SK-N-SH (cell line): ENCODE results near the gene SLC9A5. TPM values are rescaled to one million over a fixed set of nuclear protein-coding genes. Genes with fewer than 3 reads are reported as not detected.

ENCODE experiments used
- CTCF ChIA-PET: fragments of 300-600, 350-600 bp; formaldehyde crosslinking; extraction: SDS; loops from one replicate; lab custom pipeline; 2021; lab: Yijun Ruan, JAX
- POLR2A ChIA-PET: fragments of 350-600 bp; sonication (Branson Sonifier 250); formaldehyde crosslinking; extraction: SDS; loops from one replicate; lab custom pipeline; 2020; ENCODE audit warnings: antibody characterized with exemption, inconsistent platforms; lab: Yijun Ruan, JAX
- DNase-seq: peaks from one replicate; pipeline ENCODE4 v3.0.0; 2012
- H2AFZ ChIP-seq: fragments of 200-600 bp; sonication (generic); 2 replicates; pipeline ENCODE4 v1.8.1; 2016; ENCODE audit warnings: antibody characterized with exemption, mild to moderate bottlenecking, low read depth
- H3F3A ChIP-seq: fragments of 200-600 bp; sonication (generic); replicated peaks from 2 replicates; pipeline ENCODE3; 2016; ENCODE audit warnings: antibody characterized with exemption, mild to moderate bottlenecking; ENCODE audit not compliant: insufficient read depth
- H3K27ac ChIP-seq, 2 experiments: fragments of 200-500 bp in 1 of 2; fragments of 200-600 bp in 1 of 2; sonication (Bioruptor generic) in 1 of 2; sonication (generic), shearing (Covaris generic) in 1 of 2; 2 replicates each; pipeline versions ENCODE4 v1.5.1 to v1.6.1; 2014 to 2016; ENCODE audit warnings: low read depth in 2 of 2, inconsistent platforms in 1 of 2, low read length in 1 of 2, mild to moderate bottlenecking in 1 of 2, mixed read lengths in 1 of 2
- H3K27me3 ChIP-seq: fragments of 200-600 bp; sonication (generic), shearing (Covaris generic); 2 replicates; pipeline ENCODE4 v1.6.1; 2016; ENCODE audit warnings: mixed run types; ENCODE audit not compliant: insufficient read depth
- H3K36me3 ChIP-seq, 2 experiments: fragments of 200-500 bp in 1 of 2; fragments of 200-600 bp in 1 of 2; sonication (Bioruptor generic) in 1 of 2; sonication (generic) in 1 of 2; replicated peaks in 1 of 2; 2 replicates each; pipeline versions ENCODE3 to v1.5.1; 2014 to 2016; ENCODE audit warnings: low read length in 1 of 2, mild to moderate bottlenecking in 1 of 2; ENCODE audit not compliant: insufficient read depth in 2 of 2, control insufficient read depth in 1 of 2
- H3K4me1 ChIP-seq, 2 experiments: fragments of 200-500 bp in 1 of 2; fragments of 200-600 bp in 1 of 2; sonication (Bioruptor generic) in 1 of 2; sonication (generic), shearing (Covaris generic) in 1 of 2; 2 replicates each; pipeline versions ENCODE4 v1.5.1 to v1.6.1; 2014 to 2016; ENCODE audit warnings: low read depth in 1 of 2, low read length in 1 of 2, mixed run types in 1 of 2; ENCODE audit not compliant: insufficient read depth in 2 of 2, control insufficient read depth in 1 of 2
- H3K4me2 ChIP-seq: fragments of 200-600 bp; sonication (generic), shearing (Covaris generic); 2 replicates; pipeline ENCODE4 v1.6.1; 2017; ENCODE audit warnings: mixed run types
- H3K4me3 ChIP-seq, 2 experiments: fragments of 200-500 bp in 1 of 2; fragments of 200-600 bp in 1 of 2; sonication (Bioruptor generic) in 1 of 2; sonication (generic), shearing (Covaris generic) in 1 of 2; 2 replicates each; pipeline versions ENCODE4 v1.5.1 to v1.8.1; 2014 to 2016; ENCODE audit warnings: low read depth in 2 of 2, inconsistent platforms in 1 of 2, low read length in 1 of 2, mild to moderate bottlenecking in 1 of 2, mixed read lengths in 1 of 2, moderate library complexity in 1 of 2
- H3K79me2 ChIP-seq: fragments of 200-600 bp; sonication (generic); 2 replicates; pipeline ENCODE4 v1.8.1; 2017; ENCODE audit warnings: mild to moderate bottlenecking; ENCODE audit not compliant: insufficient read depth
- H3K9ac ChIP-seq: fragments of 200-600 bp; sonication (generic); 2 replicates; pipeline ENCODE4 v1.6.1; 2017; ENCODE audit warnings: mixed run types
- H3K9me2 ChIP-seq: fragments of 200-600 bp; sonication (generic); 2 replicates; pipeline ENCODE4 v1.6.1; 2017; ENCODE audit warnings: mixed run types
- H3K9me3 ChIP-seq: fragments of 200-600 bp; sonication (generic); 2 replicates; pipeline ENCODE4 v1.6.1; 2017; ENCODE audit warnings: mixed run types, mild to moderate bottlenecking, moderate library complexity
- H4K20me1 ChIP-seq: fragments of 200-600 bp; sonication (generic); 2 replicates; pipeline ENCODE4 v1.6.1; 2017; ENCODE audit warnings: mild to moderate bottlenecking, mixed run types; ENCODE audit not compliant: insufficient read depth
- CTCF ChIP-seq: fragments of 200-600 bp; sonication (generic); IDR thresholded peaks from 2 replicates; pipeline ENCODE4 v1.6.1; 2017; ENCODE audit warnings: antibody characterized with exemption, mild to moderate bottlenecking, moderate library complexity
- ELF1 ChIP-seq: IDR thresholded peaks from 2 replicates; pipeline ENCODE4 v1.4.0; 2012
- FOSL2 ChIP-seq: IDR thresholded peaks from 2 replicates; pipeline ENCODE4 v1.4.0; 2012; ENCODE audit warnings: low read depth, mild to moderate bottlenecking, moderate library complexity, borderline replicate concordance
- FOXJ3 ChIP-seq: sonication (generic); formaldehyde crosslinking; IDR thresholded peaks from 2 replicates; pipeline ENCODE4 v1.5.1; 2020; ENCODE audit warnings: mild to moderate bottlenecking, missing genetic modification reagents
- FOXM1 ChIP-seq: IDR thresholded peaks from 2 replicates; pipeline ENCODE4 v1.4.0; 2012; ENCODE audit warnings: low read depth, mild to moderate bottlenecking
- GABPA ChIP-seq: IDR thresholded peaks from 2 replicates; pipeline ENCODE4 v1.4.0; 2012; ENCODE audit warnings: low read depth, mild to moderate bottlenecking
- GATA2 ChIP-seq: sonication (generic); formaldehyde crosslinking; IDR thresholded peaks from 2 replicates; pipeline ENCODE4 v1.5.0; 2020; ENCODE audit warnings: mild to moderate bottlenecking, missing genetic modification reagents
- NRF1 ChIP-seq: IDR thresholded peaks from 2 replicates; pipeline ENCODE4 v1.6.1; 2012; ENCODE audit warnings: low read depth, mild to moderate bottlenecking, low read length
- PBX3 ChIP-seq: IDR thresholded peaks from 2 replicates; pipeline ENCODE4; 2012
- POLR2AphosphoS5 ChIP-seq: IDR thresholded peaks from 2 replicates; pipeline ENCODE4 v1.6.1; 2012; ENCODE audit warnings: low read depth, low read length
- RCOR1 ChIP-seq: fragments of 150-350 bp; IDR thresholded peaks from 2 replicates; pipeline ENCODE4 v1.6.1; 2017; ENCODE audit warnings: antibody characterized with exemption, low read length
- REST ChIP-seq: IDR thresholded peaks from 2 replicates; pipeline ENCODE4 v1.6.1; 2012; ENCODE audit warnings: mild to moderate bottlenecking, low read depth, low read length, moderate library complexity
- SMC3 ChIP-seq: IDR thresholded peaks from 2 replicates; pipeline ENCODE4 v1.6.1; 2012; ENCODE audit warnings: low read depth, low read length, improper control_type of control experiment
- YY1 ChIP-seq: IDR thresholded peaks from 2 replicates; pipeline ENCODE4 v1.4.0; 2012; ENCODE audit warnings: low read depth, mild to moderate bottlenecking
- WGBS: methylation state at CpG from one replicate; pipeline ENCODE4 v1.1.6; 2017; ENCODE audit warnings: low lambda C conversion rate; 5-methylcytosine and 5-hydroxymethylcytosine counted together
- polyA plus RNA-seq, 3 experiments: library from polyadenylated mRNA; depleted of rRNA; stranded (reverse); fragments of >200 nt; gene quantifications; 2 replicates each; pipeline ENCODE4 v1.2.3, GENCODE V29; 2012
- TF ChIP-seq, protein P1 (sequence below): fragments of 150-350 bp; IDR thresholded peaks from 2 replicates; pipeline ENCODE4 v1.6.1; 2017; ENCODE audit warnings: antibody characterized with exemption, low read length, low read depth, borderline replicate concordance
- TF ChIP-seq, protein P2 (sequence below): IDR thresholded peaks from 2 replicates; pipeline ENCODE4 v1.4.0; 2012; ENCODE audit warnings: low read depth, borderline replicate concordance
- TF ChIP-seq, protein P3 (sequence below): fragments of 150-350 bp; IDR thresholded peaks from 2 replicates; pipeline ENCODE4 v1.6.1; 2016; ENCODE audit warnings: mild to moderate bottlenecking, low read depth, low read length

Gene SLC9A5
- polyA plus RNA-seq, 1 of the 3 experiments (the other 2 are of a cell fraction) = 4.1 TPM

GRCh38 chr16:67206129-67206837 is 42.5 kb upstream of the SLC9A5 start:
- Histone ChIP-seq H3K9ac (no peak overlapping the region), H3K4me3 (no peak overlapping the region), H3K27me3 (no peaks in the 10 kb centered on the region), H3K4me1 (peaks cover 8 to 11% of the 10 kb centered on the region in 2 experiments; a peak in 2 of 4 replicates), H4K20me1 (no peaks in the 10 kb centered on the region), H3K4me2 (no peak overlapping the region), H3K27ac (no peak overlapping the region; a peak in 1 of 4 replicates), H3K79me2 (no peaks in the 10 kb centered on the region), H3K9me2 (no peaks in the 10 kb centered on the region), H3K9me3 (no peaks in the 10 kb centered on the region), H2AFZ (no peak overlapping the region), H3K36me3 (peaks cover 0 to 29% of the 10 kb centered on the region in 2 experiments), H3F3A (peaks cover 4% of the 10 kb centered on the region)
- 92% methylated on average over 8 of the region's 8 CpGs for WGBS
- ChIA-PET CTCF (interaction anchor here (1.5 kb wide), 1 partner anchor 21 kb away, joined by 3 read pairs; no protein-coding TSS in a partner anchor), POLR2A (interaction anchor here (1.8 to 4.0 kb wide), 4 partner anchors 8 to 21 kb away, joined by 7 to 21 read pairs (median 8); partner anchors contain the start of gene TMEM208)
- no peak for DNase-seq
- TF ChIP-seq FOXJ3 (CRISPR knock-in tag) = no peak
- TF ChIP-seq, protein P1, sequence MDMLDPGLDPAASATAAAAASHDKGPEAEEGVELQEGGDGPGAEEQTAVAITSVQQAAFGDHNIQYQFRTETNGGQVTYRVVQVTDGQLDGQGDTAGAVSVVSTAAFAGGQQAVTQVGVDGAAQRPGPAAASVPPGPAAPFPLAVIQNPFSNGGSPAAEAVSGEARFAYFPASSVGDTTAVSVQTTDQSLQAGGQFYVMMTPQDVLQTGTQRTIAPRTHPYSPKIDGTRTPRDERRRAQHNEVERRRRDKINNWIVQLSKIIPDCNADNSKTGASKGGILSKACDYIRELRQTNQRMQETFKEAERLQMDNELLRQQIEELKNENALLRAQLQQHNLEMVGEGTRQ = no peak
- no peak for TF ChIP-seq GATA2 (CRISPR knock-in tag)
- TF ChIP-seq, protein P2, sequence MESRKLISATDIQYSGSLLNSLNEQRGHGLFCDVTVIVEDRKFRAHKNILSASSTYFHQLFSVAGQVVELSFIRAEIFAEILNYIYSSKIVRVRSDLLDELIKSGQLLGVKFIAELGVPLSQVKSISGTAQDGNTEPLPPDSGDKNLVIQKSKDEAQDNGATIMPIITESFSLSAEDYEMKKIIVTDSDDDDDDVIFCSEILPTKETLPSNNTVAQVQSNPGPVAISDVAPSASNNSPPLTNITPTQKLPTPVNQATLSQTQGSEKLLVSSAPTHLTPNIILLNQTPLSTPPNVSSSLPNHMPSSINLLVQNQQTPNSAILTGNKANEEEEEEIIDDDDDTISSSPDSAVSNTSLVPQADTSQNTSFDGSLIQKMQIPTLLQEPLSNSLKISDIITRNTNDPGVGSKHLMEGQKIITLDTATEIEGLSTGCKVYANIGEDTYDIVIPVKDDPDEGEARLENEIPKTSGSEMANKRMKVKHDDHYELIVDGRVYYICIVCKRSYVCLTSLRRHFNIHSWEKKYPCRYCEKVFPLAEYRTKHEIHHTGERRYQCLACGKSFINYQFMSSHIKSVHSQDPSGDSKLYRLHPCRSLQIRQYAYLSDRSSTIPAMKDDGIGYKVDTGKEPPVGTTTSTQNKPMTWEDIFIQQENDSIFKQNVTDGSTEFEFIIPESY = no peak
- TF ChIP-seq PBX3 = no peak
- TF ChIP-seq CTCF = no peak
- TF ChIP-seq YY1 = no peak
- TF ChIP-seq POLR2AphosphoS5 = no peak
- no peak for TF ChIP-seq ELF1
- no peak for TF ChIP-seq FOXM1
- TF ChIP-seq GABPA = no peak
- no peak for TF ChIP-seq FOSL2
- no peak for TF ChIP-seq REST
- TF ChIP-seq RCOR1 = no peak
- no peak for TF ChIP-seq NRF1
- no peak for TF ChIP-seq SMC3
- TF ChIP-seq, protein P3, sequence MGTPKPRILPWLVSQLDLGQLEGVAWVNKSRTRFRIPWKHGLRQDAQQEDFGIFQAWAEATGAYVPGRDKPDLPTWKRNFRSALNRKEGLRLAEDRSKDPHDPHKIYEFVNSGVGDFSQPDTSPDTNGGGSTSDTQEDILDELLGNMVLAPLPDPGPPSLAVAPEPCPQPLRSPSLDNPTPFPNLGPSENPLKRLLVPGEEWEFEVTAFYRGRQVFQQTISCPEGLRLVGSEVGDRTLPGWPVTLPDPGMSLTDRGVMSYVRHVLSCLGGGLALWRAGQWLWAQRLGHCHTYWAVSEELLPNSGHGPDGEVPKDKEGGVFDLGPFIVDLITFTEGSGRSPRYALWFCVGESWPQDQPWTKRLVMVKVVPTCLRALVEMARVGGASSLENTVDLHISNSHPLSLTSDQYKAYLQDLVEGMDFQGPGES = no peak
